SU-DHL-6 (cell line): ENCODE measurements around the gene BACE1.

Source experiments
- EZH2phosphoT487 ChIP-seq: fragments of 200-600 bp; sonication (generic), shearing (Covaris generic); conservative IDR thresholded peaks from 2 replicates; pipeline ENCODE4 v1.6.1; 2018; ENCODE audit warnings: mild to moderate bottlenecking, antibody characterized with exemption, low read length, moderate library complexity, mixed read lengths
- TF ChIP-seq, protein P1 (sequence below): fragments of 200-600 bp; sonication (generic); IDR thresholded peaks from one replicate; pipeline ENCODE4 v1.5.1; 2017; ENCODE audit warnings: antibody characterized with exemption, mild to moderate bottlenecking, low read length, moderate library complexity; ENCODE audit not compliant: insufficient read depth, poor library complexity, severe bottlenecking

DNA sequence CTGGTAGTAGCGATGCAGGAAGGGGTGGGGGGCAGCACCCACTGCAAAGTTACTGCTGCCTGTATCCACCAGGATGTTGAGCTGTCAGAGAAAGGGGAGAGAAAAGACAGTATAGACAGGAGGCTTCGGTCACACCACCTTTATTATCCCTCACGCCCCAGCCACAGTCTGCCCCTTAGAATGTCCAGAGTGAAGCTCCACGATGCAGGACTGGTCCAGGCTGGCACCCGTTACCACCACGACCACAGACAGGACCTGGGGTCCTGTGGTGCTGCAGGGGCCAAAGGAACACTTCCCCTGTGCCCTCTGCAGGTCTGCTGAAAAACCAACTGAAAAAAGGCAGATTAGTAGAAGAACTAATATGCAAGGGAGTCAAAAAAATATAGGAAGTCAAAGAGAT lies 19.2 kb downstream of the BACE1 start:
- TF ChIP-seq, protein P1, sequence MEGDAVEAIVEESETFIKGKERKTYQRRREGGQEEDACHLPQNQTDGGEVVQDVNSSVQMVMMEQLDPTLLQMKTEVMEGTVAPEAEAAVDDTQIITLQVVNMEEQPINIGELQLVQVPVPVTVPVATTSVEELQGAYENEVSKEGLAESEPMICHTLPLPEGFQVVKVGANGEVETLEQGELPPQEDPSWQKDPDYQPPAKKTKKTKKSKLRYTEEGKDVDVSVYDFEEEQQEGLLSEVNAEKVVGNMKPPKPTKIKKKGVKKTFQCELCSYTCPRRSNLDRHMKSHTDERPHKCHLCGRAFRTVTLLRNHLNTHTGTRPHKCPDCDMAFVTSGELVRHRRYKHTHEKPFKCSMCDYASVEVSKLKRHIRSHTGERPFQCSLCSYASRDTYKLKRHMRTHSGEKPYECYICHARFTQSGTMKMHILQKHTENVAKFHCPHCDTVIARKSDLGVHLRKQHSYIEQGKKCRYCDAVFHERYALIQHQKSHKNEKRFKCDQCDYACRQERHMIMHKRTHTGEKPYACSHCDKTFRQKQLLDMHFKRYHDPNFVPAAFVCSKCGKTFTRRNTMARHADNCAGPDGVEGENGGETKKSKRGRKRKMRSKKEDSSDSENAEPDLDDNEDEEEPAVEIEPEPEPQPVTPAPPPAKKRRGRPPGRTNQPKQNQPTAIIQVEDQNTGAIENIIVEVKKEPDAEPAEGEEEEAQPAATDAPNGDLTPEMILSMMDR = no peak
- TF ChIP-seq EZH2phosphoT487 = no peak
